Fibroblast of pulmonary artery (primary cell): ENCODE data around the gene STRA8.
"Not testable (repeated sequence)": the region's sequence is repeated elsewhere in the genome, so short reads cannot be mapped to it uniquely, and the experiment has no call there.

Experiments
- DNase-seq: peaks from one replicate; pipeline ENCODE4 v3.0.0-alpha.2; 2010; ENCODE audit warnings: low read depth
- H3K4me3 ChIP-seq: replicated peaks from 2 replicates; pipeline ENCODE4 v1.5.1; 2011; ENCODE audit warnings: low read depth, mild to moderate bottlenecking, control low read depth, low read length, moderate library complexity
- TF ChIP-seq, protein P1 (sequence below): IDR thresholded peaks from 2 replicates; pipeline ENCODE4 v1.5.1; 2011; ENCODE audit warnings: mild to moderate bottlenecking, control low read depth, low read length, inconsistent platforms; ENCODE audit errors: missing control alignments

The STRA8 gene

DNA sequence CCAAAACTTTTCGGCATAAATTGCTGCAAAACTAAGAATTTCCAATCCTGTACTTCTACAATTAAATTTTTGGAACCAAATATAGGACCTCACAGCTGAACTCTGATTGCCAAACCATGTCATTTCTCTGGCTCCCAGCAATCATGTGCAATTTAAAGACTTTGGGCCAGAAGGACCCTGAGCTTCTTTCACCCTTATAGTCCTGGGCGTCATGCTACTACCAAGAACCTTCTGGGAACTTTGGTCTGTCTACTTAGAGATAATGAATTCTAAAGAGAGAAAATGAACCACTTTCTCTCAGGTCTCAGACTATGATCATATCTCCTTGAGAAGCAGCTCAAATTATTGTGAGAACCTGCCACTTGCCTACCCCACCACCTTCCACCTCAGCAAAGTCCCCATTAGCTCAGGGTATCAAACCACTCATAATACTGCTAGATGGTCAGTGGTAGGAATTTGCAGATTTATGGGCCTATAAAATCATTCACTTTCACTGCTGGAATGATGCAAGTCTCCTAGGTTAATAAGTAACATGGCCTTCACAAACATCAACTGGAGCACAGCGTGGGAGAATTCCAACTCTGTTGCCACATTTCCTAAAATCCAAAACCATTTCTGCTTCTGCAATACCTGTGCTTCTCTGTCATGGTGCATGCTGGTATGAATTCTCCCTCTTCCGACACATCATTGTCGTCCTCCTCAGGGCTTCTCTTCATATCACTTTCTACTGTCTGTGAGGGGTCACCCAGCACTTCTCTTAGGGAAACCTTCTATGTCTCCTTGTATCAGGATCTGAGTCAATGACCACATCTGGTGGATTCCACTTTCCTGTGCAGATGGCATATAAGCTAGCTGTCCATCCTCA lies 15.8 kb upstream of the STRA8 start:
- no peak for DNase-seq
- H3K4me3 ChIP-seq, result no peak overlapping the region
- TF ChIP-seq, protein P1, sequence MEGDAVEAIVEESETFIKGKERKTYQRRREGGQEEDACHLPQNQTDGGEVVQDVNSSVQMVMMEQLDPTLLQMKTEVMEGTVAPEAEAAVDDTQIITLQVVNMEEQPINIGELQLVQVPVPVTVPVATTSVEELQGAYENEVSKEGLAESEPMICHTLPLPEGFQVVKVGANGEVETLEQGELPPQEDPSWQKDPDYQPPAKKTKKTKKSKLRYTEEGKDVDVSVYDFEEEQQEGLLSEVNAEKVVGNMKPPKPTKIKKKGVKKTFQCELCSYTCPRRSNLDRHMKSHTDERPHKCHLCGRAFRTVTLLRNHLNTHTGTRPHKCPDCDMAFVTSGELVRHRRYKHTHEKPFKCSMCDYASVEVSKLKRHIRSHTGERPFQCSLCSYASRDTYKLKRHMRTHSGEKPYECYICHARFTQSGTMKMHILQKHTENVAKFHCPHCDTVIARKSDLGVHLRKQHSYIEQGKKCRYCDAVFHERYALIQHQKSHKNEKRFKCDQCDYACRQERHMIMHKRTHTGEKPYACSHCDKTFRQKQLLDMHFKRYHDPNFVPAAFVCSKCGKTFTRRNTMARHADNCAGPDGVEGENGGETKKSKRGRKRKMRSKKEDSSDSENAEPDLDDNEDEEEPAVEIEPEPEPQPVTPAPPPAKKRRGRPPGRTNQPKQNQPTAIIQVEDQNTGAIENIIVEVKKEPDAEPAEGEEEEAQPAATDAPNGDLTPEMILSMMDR, result no peak

DNA sequence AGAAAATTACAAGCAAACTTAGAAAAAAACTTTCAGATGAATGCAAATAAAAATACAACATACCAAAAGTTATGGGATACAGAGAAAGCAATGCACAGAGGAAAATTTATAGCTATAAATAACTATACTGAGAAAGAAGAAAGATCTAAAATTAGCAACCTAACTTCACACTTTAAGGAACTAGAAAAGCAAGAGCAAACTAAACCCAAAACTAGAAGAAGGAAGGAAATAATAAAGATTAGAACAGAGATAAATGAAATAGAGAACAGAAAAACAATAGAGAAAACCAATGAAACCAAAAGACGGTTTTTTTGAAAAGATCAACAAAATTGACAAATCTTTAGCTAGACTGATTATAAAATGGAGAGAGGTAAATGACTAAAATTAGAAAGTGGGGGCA lies 9.6 kb upstream of the STRA8 start:
- DNase-seq, result no peak
- TF ChIP-seq, protein P1, result no peak
- no peak overlapping the region for H3K4me3 ChIP-seq

DNA sequence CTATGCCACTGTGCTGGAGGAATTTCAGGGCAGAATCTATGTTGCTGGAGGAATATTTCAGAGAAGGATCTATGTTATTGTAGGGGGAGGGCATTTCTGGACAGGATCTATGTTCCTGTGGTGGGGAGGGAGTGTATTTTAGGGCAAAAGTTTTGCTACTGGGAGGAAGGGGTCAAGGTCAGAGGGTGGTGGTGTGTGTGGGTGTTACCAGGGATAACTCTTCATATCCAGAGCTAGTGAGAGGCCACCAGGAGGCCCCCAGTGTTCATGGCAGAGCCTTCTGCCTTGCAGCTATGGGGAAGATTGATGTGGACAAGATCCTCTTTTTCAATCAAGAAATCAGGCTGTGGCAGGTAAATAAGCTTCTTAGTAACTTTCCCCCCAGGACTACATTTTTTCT lies 2.0 kb upstream of the STRA8 start:
- H3K4me3 ChIP-seq, result no peak overlapping the region
- TF ChIP-seq, protein P1, result no peak
- DNase-seq, result no peak

DNA sequence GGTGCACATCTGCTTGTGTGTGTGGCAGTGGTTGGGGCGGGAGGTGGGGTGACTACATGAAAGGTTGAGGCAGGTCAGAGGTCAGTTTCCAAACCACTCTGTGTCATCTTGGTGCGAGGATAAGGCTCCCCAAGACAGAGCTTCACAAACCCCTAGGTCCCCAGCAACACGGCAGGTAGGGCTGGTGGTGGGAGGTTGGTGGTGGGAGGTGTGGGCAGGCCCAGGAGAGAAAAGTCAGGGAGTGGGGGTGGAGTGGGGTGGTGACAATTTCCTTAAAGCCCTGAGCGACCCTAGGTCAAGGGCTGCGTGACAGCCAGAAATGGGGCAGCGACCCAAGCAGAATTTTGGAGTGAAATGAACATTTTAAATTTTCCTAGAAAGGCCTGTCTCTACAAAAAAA lies 1.6 kb upstream of the STRA8 start:
- no peak for DNase-seq
- no peak overlapping the region for H3K4me3 ChIP-seq
- TF ChIP-seq, protein P1, result no peak

DNA sequence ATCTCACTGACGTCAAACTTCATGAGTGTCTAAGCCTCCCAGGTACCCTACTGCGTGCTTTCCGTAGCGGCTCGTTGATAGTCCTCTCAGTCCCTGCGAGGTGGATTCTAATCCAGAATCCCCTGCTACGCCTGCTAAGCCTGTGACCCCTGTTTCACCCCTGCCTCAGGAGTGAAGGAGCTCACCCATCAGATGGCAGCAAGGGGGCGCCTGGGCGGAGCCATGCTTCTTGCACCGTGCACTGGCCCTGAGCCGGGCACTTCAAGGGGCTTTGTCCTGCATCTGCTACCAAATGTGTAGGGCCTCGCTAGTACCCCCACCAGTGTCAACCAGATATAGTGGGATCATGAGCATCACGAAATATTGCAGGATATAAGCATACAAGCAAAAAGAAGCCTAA lies 918 bp upstream of the STRA8 start:
- TF ChIP-seq, protein P1, result peak; percentile 7
- H3K4me3 ChIP-seq, result no peak overlapping the region
- no peak for DNase-seq

DNA sequence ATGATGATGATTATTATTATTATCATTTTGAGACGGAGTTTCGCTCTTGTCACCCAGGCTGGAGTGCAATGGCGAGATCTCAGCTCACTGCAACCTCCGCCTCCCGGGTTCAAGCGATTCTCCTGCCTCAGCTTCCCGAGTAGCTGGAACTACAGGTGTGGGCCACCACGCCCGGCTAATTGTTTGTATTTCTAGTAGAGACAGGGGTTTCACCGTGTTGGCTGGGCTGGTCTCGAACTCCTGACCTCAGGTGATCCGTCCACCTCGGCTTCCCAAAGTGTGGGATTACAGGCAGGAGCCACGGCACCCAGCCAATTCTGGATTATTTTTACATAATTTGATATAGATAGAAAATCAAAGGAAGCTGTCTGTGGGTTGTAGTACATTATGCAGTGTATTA lies 457 bp downstream of the STRA8 start:
- not testable (repeated sequence) for DNase-seq, H3K4me3 ChIP-seq

DNA sequence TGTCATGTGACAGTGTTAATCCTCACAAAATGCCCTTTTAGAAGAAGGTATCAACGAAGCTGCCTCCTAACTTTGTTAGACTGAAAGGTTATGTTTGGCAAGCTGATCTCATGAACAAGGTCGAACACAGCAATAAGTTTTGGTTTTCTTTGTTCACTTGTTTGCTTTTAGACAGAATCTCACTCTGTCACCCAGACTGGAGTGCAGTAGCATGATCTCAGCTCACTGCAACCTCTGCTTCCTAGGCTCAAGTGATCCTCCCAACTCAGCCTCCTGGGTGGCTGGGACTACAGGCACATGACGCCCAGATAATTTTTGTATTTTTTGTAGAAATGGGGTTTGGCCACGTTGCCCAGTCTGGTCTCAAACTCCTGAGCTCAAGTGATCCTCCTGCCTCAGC lies 1.1 kb downstream of the STRA8 start:
- DNase-seq, result no peak
- H3K4me3 ChIP-seq, result no peak overlapping the region
- TF ChIP-seq, protein P1, result no peak
